T1000 (cell line): ENCODE data around the gene ANKRD66.

ENCODE experiments used
- DNase-seq: peaks from one replicate; lab custom pipeline; 2025; ENCODE audit warnings: mixed read lengths; lab: John Stamatoyannopoulos, UW

The ANKRD66 gene

DNA sequence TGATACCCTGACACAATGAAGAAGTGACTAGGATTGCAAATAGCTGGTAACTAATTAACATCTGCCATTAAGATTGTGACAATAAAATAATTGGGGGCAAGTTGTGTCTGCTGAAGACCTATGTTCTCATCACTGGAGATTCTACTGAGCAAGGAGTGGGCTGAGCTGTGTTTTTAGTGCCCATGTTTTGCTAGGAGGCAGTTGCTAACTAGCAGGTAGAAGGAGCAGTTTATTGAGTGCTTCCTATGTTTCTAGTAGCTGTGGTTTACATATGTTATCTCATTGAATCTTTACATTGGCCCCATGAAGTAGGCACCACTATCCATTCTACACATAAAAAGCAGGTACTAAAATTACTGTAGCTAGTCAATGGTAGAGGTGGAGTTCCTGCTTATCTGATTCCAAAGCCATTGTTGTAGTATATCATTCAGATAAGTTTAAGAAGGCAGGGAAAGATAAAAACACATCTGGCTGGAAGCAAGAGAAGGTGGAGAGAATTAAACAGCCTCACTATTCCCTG lies 43.7 kb downstream of the ANKRD66 start:
- DNase-seq: no peak

GRCh38 chr6:46792635-46793034 lies 45.9 kb downstream of the ANKRD66 start:
- no peak for DNase-seq

DNA sequence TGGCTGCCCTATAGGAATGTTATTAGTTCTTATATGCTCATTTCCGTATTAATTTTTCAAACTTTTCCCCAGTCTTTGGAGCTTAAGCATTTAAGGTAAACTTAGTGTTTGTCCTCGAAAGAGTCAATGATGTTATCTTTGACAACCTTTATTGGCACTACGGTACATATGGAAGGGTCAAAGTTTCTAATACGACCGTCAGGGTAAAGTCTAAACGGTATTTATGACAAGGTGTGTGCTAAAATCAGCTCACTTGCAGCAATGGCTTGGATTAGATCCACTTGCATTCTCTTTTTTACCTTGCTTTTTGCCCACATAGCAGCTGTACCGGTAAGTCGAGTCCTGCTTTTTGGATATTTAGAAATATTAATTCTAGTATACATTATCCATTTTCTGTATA lies 46.4 kb downstream of the ANKRD66 start, which contains the start of gene MEP1A:
Gene MEP1A, plus strand, starts transcription at position 252 of the 400 bp plus-strand sequence. Its CDS starts 10 bp downstream, at position 262.
- no peak for DNase-seq

DNA sequence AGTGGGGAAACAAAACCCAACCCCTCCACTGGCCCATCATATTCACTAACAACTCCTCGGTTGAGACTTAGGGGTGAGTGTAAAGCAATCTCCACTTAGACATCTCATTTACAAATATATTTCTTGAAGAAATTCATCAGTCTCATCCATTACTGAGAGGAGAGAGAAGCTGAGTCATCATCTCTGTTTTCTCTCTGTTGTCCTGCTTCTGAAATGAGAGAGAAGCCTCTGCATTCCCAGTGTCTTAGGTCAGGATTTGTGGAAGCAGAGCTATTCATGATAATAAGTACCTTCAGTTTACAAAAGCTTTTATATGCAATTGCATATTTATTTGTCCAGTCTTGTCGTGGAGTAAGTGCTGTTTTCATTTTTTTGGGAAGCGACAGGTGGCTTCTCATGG lies 47.3 kb downstream of the ANKRD66 start:
- DNase-seq: no peak

- no peak for DNase-seq
These were observed 49.1 kb downstream of the ANKRD66 start for GRCh38 chr6:46795816-46796215.

DNA sequence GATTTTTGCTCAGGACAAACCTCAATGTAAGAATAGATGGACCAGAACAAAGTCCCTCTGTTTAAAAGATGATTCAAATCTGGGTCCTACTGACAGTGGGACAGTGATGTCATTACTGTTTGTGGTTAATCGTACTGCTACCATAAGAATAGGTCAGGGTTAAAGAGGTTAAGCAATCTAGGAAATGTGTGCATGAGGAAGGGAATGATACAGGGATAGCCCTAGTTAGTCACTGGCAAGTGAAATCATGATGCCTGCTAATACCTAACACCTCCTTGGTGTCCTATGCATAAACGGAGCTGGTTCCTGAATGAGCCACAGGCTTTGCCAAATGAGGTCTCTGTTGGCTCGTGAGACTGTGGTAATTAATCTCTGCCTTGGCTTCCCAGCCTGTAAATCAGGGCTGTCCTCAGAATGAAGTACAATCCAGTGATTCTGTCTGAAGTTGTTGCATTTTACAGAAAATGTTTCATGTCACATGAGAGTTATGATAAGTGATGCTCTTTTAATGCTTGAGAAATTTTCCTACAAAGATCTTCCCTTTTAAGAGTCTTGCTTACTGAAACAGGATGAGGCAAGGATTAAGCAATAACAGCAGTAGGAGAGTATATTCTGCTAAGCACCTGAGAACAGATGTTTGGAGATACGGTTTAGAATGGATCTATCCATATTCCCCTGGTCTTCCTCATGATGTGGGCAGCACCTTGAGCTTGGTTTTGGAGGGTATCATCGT lies 50.3 kb downstream of the ANKRD66 start:
- DNase-seq: no peak

DNA sequence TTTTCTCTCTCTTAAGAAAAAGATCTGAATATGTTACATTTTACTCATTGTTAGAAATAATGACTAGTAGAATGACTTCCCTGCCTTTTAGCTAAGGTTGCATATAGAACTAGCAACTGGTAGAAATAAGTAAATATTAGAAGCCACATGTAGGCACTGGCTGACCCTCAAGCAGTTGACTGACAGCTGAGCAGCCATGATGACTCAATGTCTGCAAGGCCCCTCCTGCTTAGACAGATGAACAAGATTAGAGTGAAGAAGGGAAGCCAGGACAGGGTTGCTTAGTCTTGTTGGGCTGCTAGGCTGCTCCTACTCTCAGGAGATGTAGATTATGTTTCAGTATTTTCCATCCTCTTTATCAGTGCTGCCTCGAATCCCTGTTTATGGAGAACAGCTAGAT lies 52.9 kb downstream of the ANKRD66 start:
- DNase-seq: no peak

DNA sequence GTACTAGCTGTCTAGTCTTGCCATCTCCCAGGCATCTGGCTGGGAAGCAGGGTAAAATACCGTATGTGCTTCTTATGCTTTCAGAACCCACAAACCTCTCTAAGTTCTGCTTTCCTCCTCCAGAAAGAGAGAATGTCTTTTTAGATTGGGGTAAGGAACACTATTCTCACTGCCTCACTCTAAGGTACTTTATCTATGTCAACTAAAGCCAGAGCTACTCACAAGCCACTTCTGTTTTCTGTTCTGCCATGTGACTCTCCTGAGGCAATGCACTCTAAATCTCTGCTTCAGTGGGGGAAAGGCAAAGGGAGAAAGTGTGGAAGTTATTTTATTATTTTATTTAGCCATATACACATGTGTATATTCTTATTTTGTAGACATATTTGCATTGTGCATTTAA lies 62.1 kb downstream of the ANKRD66 start:
- DNase-seq: no peak
